GM15510 (cell line): ENCODE measurements around the gene ZNF630.

Experiments
- POLR2A ChIP-seq: IDR thresholded peaks from 3 replicates; pipeline ENCODE4 v1.6.1; 2011; ENCODE audit warnings: borderline replicate concordance; ENCODE audit not compliant: insufficient read length; ENCODE audit errors: extremely low read depth

ZNF630 gene

GRCh38 chrX:48046846-48047245 lies 24.6 kb downstream of the ZNF630 start:
- no peak for TF ChIP-seq POLR2A

- TF ChIP-seq POLR2A = no peak
Measured at GRCh38 chrX:48045410-48046311, 25.8 kb downstream of the ZNF630 start.

GRCh38 chrX:48043056-48043455 lies 28.4 kb downstream of the ZNF630 start:
- TF ChIP-seq POLR2A = no peak

- no peak for TF ChIP-seq POLR2A
Measured at GRCh38 chrX:48035891-48036290, 35.5 kb downstream of the ZNF630 start.

GRCh38 chrX:48030237-48030636 lies 41.2 kb downstream of the ZNF630 start:
- no peak for TF ChIP-seq POLR2A

GRCh38 chrX:48028091-48028490 lies 43.3 kb downstream of the ZNF630 start:
- TF ChIP-seq POLR2A = no peak

GRCh38 chrX:48025561-48025960 lies 45.9 kb downstream of the ZNF630 start:
- no peak for TF ChIP-seq POLR2A

- no peak for TF ChIP-seq POLR2A
Measured at GRCh38 chrX:48022738-48023137, 48.7 kb downstream of the ZNF630 start.

GRCh38 chrX:48022100-48022499 lies 49.3 kb downstream of the ZNF630 start:
- TF ChIP-seq POLR2A = no peak

GRCh38 chrX:48021026-48021900 lies 50.2 kb downstream of the ZNF630 start:
- no peak for TF ChIP-seq POLR2A
